Measurements from ENCODE around the gene SLC16A5. TPM values are rescaled to one million over a fixed set of nuclear protein-coding genes. Genes with fewer than 3 reads are reported as not detected.

Gene SLC16A5
- polyA plus RNA-seq, 1 donor (not counting 4 experiments of a cell fraction or from before 2014, with no cell fraction given), result 3.5 TPM

- H3K36me3 ChIP-seq (ENCODE audit: control insufficient read depth in 2 of 2, extremely low read depth in 1 of 2, insufficient read depth in 2 of 2, low read length in 2 of 2), result peaks cover 0 to 1% of the 10 kb centered on the region in 2 experiments
- H3K4me3 ChIP-seq (ENCODE audit: control insufficient read depth in 2 of 3, extremely low read depth in 1 of 3, insufficient read depth in 2 of 3, low read depth in 1 of 3, low read length in 3 of 3), result no peak overlapping the region
- no peak overlapping the region for H3K4me2 ChIP-seq (ENCODE audit: control insufficient read depth, extremely low read depth, insufficient read depth, low read depth, low read length)
- H4K20me1 ChIP-seq (ENCODE audit: control insufficient read depth, extremely low read depth, insufficient read depth, low read length), result no peaks in the 10 kb centered on the region
- DNase-seq (ENCODE audit: low read depth, low spot score), result no peak
- no peaks in the 10 kb centered on the region for H3K9me3 ChIP-seq (ENCODE audit: control insufficient read depth, low read depth, low read length)
- H3K4me1 ChIP-seq (ENCODE audit: control insufficient read depth, extremely low read depth, insufficient read depth, low read length), result peaks cover 39% of the 10 kb centered on the region
- no peaks in the 10 kb centered on the region for H3K27me3 ChIP-seq (ENCODE audit: control insufficient read depth, extremely low read depth, insufficient read depth, low read length)
- no peak for FAIRE-seq
- dilution Hi-C loops (cut with MboI; ENCODE audit: extremely low pct_ligation_motif_present, low sequenced_read_pairs), result no loop called here
- no peaks in the 10 kb centered on the region for H3K9me1 ChIP-seq (ENCODE audit: control insufficient read depth, extremely low read depth, insufficient read depth, low read length)
- no peak overlapping the region for H2AFZ ChIP-seq (ENCODE audit: control insufficient read depth, low read length)
- no peak for TF ChIP-seq CTCF (optimal IDR thresholded peaks at IDR 0.05 in 1 of 3, IDR thresholded peaks at IDR 0.05 in 1 of 3, conservative IDR thresholded peaks at IDR 0.05 in 1 of 3; ENCODE audit: extremely low read depth in 1 of 3, insufficient read depth in 2 of 3, low read length in 3 of 3)
- no peak overlapping the region for H3K27ac ChIP-seq (ENCODE audit: control insufficient read depth, insufficient read depth, low read length)
- H3K79me2 ChIP-seq (ENCODE audit: control insufficient read depth, insufficient read depth, low read length), result no peaks in the 10 kb centered on the region
- no peak overlapping the region for H3K9ac ChIP-seq (ENCODE audit: control insufficient read depth, extremely low read depth, insufficient read depth, low read length)
Measured at GRCh38 chr17:75094871-75095399, 7.2 kb downstream of the SLC16A5 start.

- Histone ChIP-seq H3K4me2 (ENCODE audit: control insufficient read depth, extremely low read depth, insufficient read depth, low read depth, low read length) (peak overlapping the region; percentile 47), H3K79me2 (ENCODE audit: control insufficient read depth, insufficient read depth, low read length) (no peaks in the 10 kb centered on the region), H3K27ac (ENCODE audit: control insufficient read depth, insufficient read depth, low read length) (peak overlapping the region; percentile 49), H3K9ac (ENCODE audit: control insufficient read depth, extremely low read depth, insufficient read depth, low read length) (no peak overlapping the region), H4K20me1 (ENCODE audit: control insufficient read depth, extremely low read depth, insufficient read depth, low read length) (no peaks in the 10 kb centered on the region), H3K4me1 (ENCODE audit: control insufficient read depth, extremely low read depth, insufficient read depth, low read length) (peaks cover 30% of the 10 kb centered on the region), H3K36me3 (ENCODE audit: control insufficient read depth in 2 of 2, extremely low read depth in 1 of 2, insufficient read depth in 2 of 2, low read length in 2 of 2) (peaks cover 2 to 6% of the 10 kb centered on the region in 2 experiments), H2AFZ (ENCODE audit: control insufficient read depth, low read length) (no peak overlapping the region), H3K4me3 (ENCODE audit: control insufficient read depth in 2 of 3, extremely low read depth in 1 of 3, insufficient read depth in 2 of 3, low read depth in 1 of 3, low read length in 3 of 3) (no peak overlapping the region), H3K27me3 (ENCODE audit: control insufficient read depth, extremely low read depth, insufficient read depth, low read length) (no peaks in the 10 kb centered on the region), H3K9me1 (ENCODE audit: control insufficient read depth, extremely low read depth, insufficient read depth, low read length) (no peaks in the 10 kb centered on the region), H3K9me3 (ENCODE audit: control insufficient read depth, low read depth, low read length) (no peaks in the 10 kb centered on the region)
- no peak for TF ChIP-seq EZH2 (IDR thresholded peaks at IDR 0.05; ENCODE audit: low read length)
- no peak for TF ChIP-seq CTCF (optimal IDR thresholded peaks at IDR 0.05 in 1 of 3, IDR thresholded peaks at IDR 0.05 in 1 of 3, conservative IDR thresholded peaks at IDR 0.05 in 1 of 3; ENCODE audit: extremely low read depth in 1 of 3, insufficient read depth in 2 of 3, low read length in 3 of 3)
- DNase-seq (ENCODE audit: low read depth, low spot score), result peak; percentile 95
- FAIRE-seq, result peak; percentile 94
- dilution Hi-C loops (cut with MboI; ENCODE audit: extremely low pct_ligation_motif_present, low sequenced_read_pairs), result no loop called here
Measured at GRCh38 chr17:75096082-75096625, 8.4 kb downstream of the SLC16A5 start.
